ENCODE data around the gene NPR3. TPM values are rescaled to one million over a fixed set of nuclear protein-coding genes. Genes with fewer than 3 reads are reported as not detected.
A peak's percentile ranks its signal among the peaks of the same experiment; 100 is the strongest.

The NPR3 gene
- total RNA-seq, 6 experiments from 2014 or later = 23.8 to 56.3 (median 25.5) TPM

GRCh38 chr5:32760091-32760509 is 49.0 kb downstream of the NPR3 start:
- Mint-ChIP-seq H3K27me3 (ENCODE audit: insufficient read depth) (no peaks in the 10 kb centered on the region; the same call in none of the 2 replicates), H3K9me3 (no peaks in the 10 kb centered on the region; the same call in 1 of the 2 replicates), H3K4me3 (peak overlapping the region; percentile 88), H3K27ac (peak overlapping the region; percentile 92), H3K4me1 (ENCODE audit: low read depth) (peaks cover 39% of the 10 kb centered on the region), H3K36me3 (ENCODE audit: low read depth) (peaks cover 50% of the 10 kb centered on the region)
- no peak for TF ChIP-seq CTCF (IDR thresholded peaks at IDR 0.05)
- DNase-seq = peak; percentile 87

- Mint-ChIP-seq H3K36me3 (ENCODE audit: low read depth) (peaks cover 46% of the 10 kb centered on the region), H3K4me3 (no peak overlapping the region), H3K4me1 (ENCODE audit: low read depth) (peaks cover 51% of the 10 kb centered on the region), H3K27ac (no peak overlapping the region), H3K9me3 (no peaks in the 10 kb centered on the region; the same call in 1 of the 2 replicates), H3K27me3 (ENCODE audit: insufficient read depth) (peaks cover 1% of the 10 kb centered on the region)
- no peak for TF ChIP-seq CTCF (IDR thresholded peaks at IDR 0.05)
- DNase-seq = no peak
Measured at GRCh38 chr5:32765266-32765665, 54.1 kb downstream of the NPR3 start.

- TF ChIP-seq CTCF (IDR thresholded peaks at IDR 0.05) = no peak
- peaks cover 1% of the 10 kb centered on the region; the same call in 1 of the 2 replicates for H3K27me3 Mint-ChIP-seq (ENCODE audit: insufficient read depth)
- peak; percentile 95 for DNase-seq
- H3K4me1 Mint-ChIP-seq (ENCODE audit: low read depth) = peaks cover 41% of the 10 kb centered on the region
- H3K9me3 Mint-ChIP-seq = no peaks in the 10 kb centered on the region; the same call in 1 of the 2 replicates
- peaks cover 38% of the 10 kb centered on the region for H3K36me3 Mint-ChIP-seq (ENCODE audit: low read depth)
- H3K4me3 Mint-ChIP-seq = peak overlapping the region; percentile 73
- peak overlapping the region; percentile 92 for H3K27ac Mint-ChIP-seq
Measured at GRCh38 chr5:32767948-32768467, 56.9 kb downstream of the NPR3 start.

- H3K4me3 Mint-ChIP-seq = no peak overlapping the region
- H3K36me3 Mint-ChIP-seq (ENCODE audit: low read depth) = peaks cover 43% of the 10 kb centered on the region
- peaks cover 36% of the 10 kb centered on the region for H3K4me1 Mint-ChIP-seq (ENCODE audit: low read depth)
- H3K9me3 Mint-ChIP-seq = no peaks in the 10 kb centered on the region
- peaks cover 1% of the 10 kb centered on the region; the same call in 1 of the 2 replicates for H3K27me3 Mint-ChIP-seq (ENCODE audit: insufficient read depth)
- peak overlapping the region; percentile 32; the same call in 1 of the 2 replicates for H3K27ac Mint-ChIP-seq
- no peak for TF ChIP-seq CTCF (IDR thresholded peaks at IDR 0.05)
- DNase-seq = no peak
Measured at GRCh38 chr5:32769711-32770110, 58.6 kb downstream of the NPR3 start.

- H3K27me3 Mint-ChIP-seq (ENCODE audit: insufficient read depth) = peaks cover 3% of the 10 kb centered on the region; the same call in 1 of the 2 replicates
- no peak for DNase-seq
Measured at GRCh38 chr5:32770444-32770843, 59.3 kb downstream of the NPR3 start.

More at GRCh38 chr5:32770444-32770843, 59.3 kb downstream of the NPR3 start:
- TF ChIP-seq CTCF (IDR thresholded peaks at IDR 0.05) = no peak
- Mint-ChIP-seq H3K4me1 (ENCODE audit: low read depth) (peaks cover 30% of the 10 kb centered on the region), H3K9me3 (no peaks in the 10 kb centered on the region), H3K4me3 (no peak overlapping the region), H3K27ac (no peak overlapping the region), H3K36me3 (ENCODE audit: low read depth) (peaks cover 45% of the 10 kb centered on the region)

Data from HFFc6 (cell line).